Breast epithelium (tissue), 4 donors: ENCODE measurements around the gene MS4A4A. TPM values are rescaled to one million over a fixed set of nuclear protein-coding genes. Genes with fewer than 3 reads are reported as not detected.

ENCODE experiments used
- DNase-seq, 2 donors: peaks; one replicate each; pipeline ENCODE4 v3.0.0-alpha.2; 2019; ENCODE audit warnings: low spot score in 2 of 2
- H3K27ac ChIP-seq, 2 donors: fragments of 200-600 bp; sonication (generic) in 1 of 2; one replicate each; pipeline ENCODE4 v1.5.1; 2016 to 2019; ENCODE audit warnings: mild to moderate bottlenecking in 1 of 2
- H3K27me3 ChIP-seq, 2 donors: fragments of 200-600 bp; sonication (generic) in 1 of 2; one replicate each; pipeline versions ENCODE4 v1.5.1 to v1.6.0; 2017 to 2019; ENCODE audit warnings: control low read depth in 1 of 2, mild to moderate bottlenecking in 1 of 2
- H3K36me3 ChIP-seq: fragments of 200-600 bp; one replicate; pipeline ENCODE4 v1.5.1; 2019
- H3K4me1 ChIP-seq, 2 donors: fragments of 200-600 bp; sonication (generic); one replicate each; pipeline ENCODE4 v1.5.1; 2016 to 2019; ENCODE audit warnings: control low read depth in 1 of 2
- H3K4me3 ChIP-seq, 3 donors: fragments of 200-600 bp; sonication (generic); 1 replicate in 2 of 3; 2 replicates in 1 of 3; pipeline ENCODE4 v1.5.1; 2016 to 2019; ENCODE audit warnings: mild to moderate bottlenecking in 3 of 3, moderate library complexity in 2 of 3
- H3K9me3 ChIP-seq, 2 donors: fragments of 200-600 bp; sonication (generic) in 1 of 2; one replicate each; pipeline ENCODE4 v1.5.1; 2016 to 2019; ENCODE audit warnings: control low read depth in 1 of 2
- CTCF ChIP-seq, 3 donors: fragments of 450-650 bp; IDR thresholded peaks; one replicate each; pipeline ENCODE4 v1.5.1; 2016 to 2017; ENCODE audit warnings: antibody characterized with exemption in 3 of 3, mild to moderate bottlenecking in 3 of 3, moderate library complexity in 3 of 3
- POLR2A ChIP-seq: fragments of 450-650 bp; IDR thresholded peaks from one replicate; pipeline ENCODE4 v1.6.1; 2016; ENCODE audit warnings: antibody characterized with exemption, mild to moderate bottlenecking, moderate library complexity
- POLR2AphosphoS5 ChIP-seq, 3 donors: sonication (generic); formaldehyde crosslinking; IDR thresholded peaks; one replicate each; pipeline ENCODE4 v1.6.1; 2017; ENCODE audit warnings: antibody characterized with exemption in 3 of 3
- intact Hi-C: fragments of 100-400 bp; cut with DNase I; formaldehyde crosslinking; loops from one replicate; pipeline ENCODE4 v1.15.1; 2023; ENCODE audit warnings: low total_unique reads
- total RNA-seq, 3 donors: library from RNA; depleted of rRNA; stranded (reverse); fragments of >200 nt; gene quantifications; one replicate each; pipeline ENCODE4 v1.1.0, GENCODE V29; 2016

The MS4A4A gene
- total RNA-seq, 3 donors from 2014 or later, result 9.8 to 174 (median 24.6) TPM

- no peak overlapping the region for H3K27ac ChIP-seq
- TF ChIP-seq POLR2AphosphoS5 (IDR thresholded peaks at IDR 0.05), result no peak
- no peak for TF ChIP-seq CTCF (IDR thresholded peaks at IDR 0.05)
- no peak for TF ChIP-seq POLR2A
- H3K4me3 ChIP-seq, result no peak overlapping the region
- DNase-seq, result no peak
- H3K9me3 ChIP-seq, result peaks cover 12 to 27% of the 10 kb centered on the region in 2 donors
- intact Hi-C loops, result loop anchor here (10.0 kb wide), 1 partner anchor 466 kb away; no protein-coding TSS in a partner anchor
- no peaks in the 10 kb centered on the region for H3K4me1 ChIP-seq
- H3K36me3 ChIP-seq, result no peaks in the 10 kb centered on the region
- no peaks in the 10 kb centered on the region for H3K27me3 ChIP-seq
These were observed 40.6 kb downstream of the MS4A4A start for GRCh38 chr11:60321051-60321450.

GRCh38 chr11:60326955-60327354, 46.5 kb downstream of the MS4A4A start, which contains the start of gene MS4A6E:
Gene MS4A6E (plus strand): TSS chr11:60327255. CDS start chr11:60334896, 7,641 bp downstream.
- Histone ChIP-seq H3K4me3 (no peak within 1 kb of the TSS), H3K9me3 (peaks cover 12 to 24% of the 10 kb centered on the region in 2 donors), H3K27me3 (no peaks in the 10 kb centered on the region), H3K36me3 (no peaks in the 10 kb centered on the region), H3K27ac (no peak within 1 kb of the TSS), H3K4me1 (no peaks in the 10 kb centered on the region)
- no peak for DNase-seq
- TF ChIP-seq POLR2A (no peak), CTCF (IDR thresholded peaks at IDR 0.05) (no peak), POLR2AphosphoS5 (IDR thresholded peaks at IDR 0.05) (no peak)
- intact Hi-C loops, result loop anchor here (10.0 kb wide), 1 partner anchor 472 kb away; no protein-coding TSS in a partner anchor

- no peak for TF ChIP-seq CTCF (IDR thresholded peaks at IDR 0.05)
- TF ChIP-seq POLR2AphosphoS5 (IDR thresholded peaks at IDR 0.05), result no peak
- no peak for TF ChIP-seq POLR2A
These were observed 48.0 kb downstream of the MS4A4A start for GRCh38 chr11:60328460-60328859.

GRCh38 chr11:60332846-60333245, 52.4 kb downstream of the MS4A4A start:
- no peak for TF ChIP-seq POLR2AphosphoS5 (IDR thresholded peaks at IDR 0.05)
- TF ChIP-seq CTCF (IDR thresholded peaks at IDR 0.05), result no peak
- TF ChIP-seq POLR2A, result no peak
- Histone ChIP-seq H3K27me3 (no peaks in the 10 kb centered on the region), H3K9me3 (no peaks in the 10 kb centered on the region), H3K36me3 (no peaks in the 10 kb centered on the region), H3K4me1 (no peaks in the 10 kb centered on the region), H3K4me3 (no peak overlapping the region), H3K27ac (no peak overlapping the region)
- intact Hi-C loops, result no loop called here
- no peak for DNase-seq

More at GRCh38 chr11:60328460-60328859, 48.0 kb downstream of the MS4A4A start:
- peaks cover 12 to 23% of the 10 kb centered on the region in 2 donors for H3K9me3 ChIP-seq
- intact Hi-C loops, result loop anchor here (10.0 kb wide), 1 partner anchor 474 kb away; no protein-coding TSS in a partner anchor
- DNase-seq, result no peak
- no peaks in the 10 kb centered on the region for H3K27me3 ChIP-seq
- no peaks in the 10 kb centered on the region for H3K4me1 ChIP-seq
- no peaks in the 10 kb centered on the region for H3K36me3 ChIP-seq
- H3K4me3 ChIP-seq, result no peak overlapping the region
- H3K27ac ChIP-seq, result no peak overlapping the region

- no peak for TF ChIP-seq POLR2A
- TF ChIP-seq CTCF (IDR thresholded peaks at IDR 0.05), result peak in 2 of 3 donors; percentile 28 to 54
- Histone ChIP-seq H3K4me3 (no peak overlapping the region), H3K27me3 (no peaks in the 10 kb centered on the region), H3K27ac (no peak overlapping the region), H3K4me1 (no peaks in the 10 kb centered on the region), H3K9me3 (no peaks in the 10 kb centered on the region), H3K36me3 (no peaks in the 10 kb centered on the region)
- DNase-seq, result no peak
- intact Hi-C loops, result no loop called here
These were observed 53.6 kb downstream of the MS4A4A start for GRCh38 chr11:60334005-60334620.
